Fibroblast of skin of abdomen (primary cell): Measurements from ENCODE around the gene DUSP18. TPM values are rescaled to one million over a fixed set of nuclear protein-coding genes. Genes with fewer than 3 reads are reported as not detected.
"Not testable (repeated sequence)": the region's sequence is repeated elsewhere in the genome, so short reads cannot be mapped to it uniquely, and the experiment has no call there.

Experiments used
- DNase-seq: peaks from one replicate; pipeline ENCODE4 v3.0.0-alpha.2; 2013
- polyA plus RNA-seq, 2 experiments: library from polyadenylated mRNA; unstranded; fragments of 120-200 nt; gene quantifications; one replicate each; pipeline ENCODE4 v1.2.1, GENCODE V29; 2013; ENCODE audit not compliant: insufficient read length in 2 of 2

The DUSP18 gene
- polyA plus RNA-seq (2013, experiment 1 of 2; ENCODE audit: insufficient read length): 6.3 TPM
- polyA plus RNA-seq (2013, experiment 2 of 2; ENCODE audit: insufficient read length): 6.2 TPM

DNA sequence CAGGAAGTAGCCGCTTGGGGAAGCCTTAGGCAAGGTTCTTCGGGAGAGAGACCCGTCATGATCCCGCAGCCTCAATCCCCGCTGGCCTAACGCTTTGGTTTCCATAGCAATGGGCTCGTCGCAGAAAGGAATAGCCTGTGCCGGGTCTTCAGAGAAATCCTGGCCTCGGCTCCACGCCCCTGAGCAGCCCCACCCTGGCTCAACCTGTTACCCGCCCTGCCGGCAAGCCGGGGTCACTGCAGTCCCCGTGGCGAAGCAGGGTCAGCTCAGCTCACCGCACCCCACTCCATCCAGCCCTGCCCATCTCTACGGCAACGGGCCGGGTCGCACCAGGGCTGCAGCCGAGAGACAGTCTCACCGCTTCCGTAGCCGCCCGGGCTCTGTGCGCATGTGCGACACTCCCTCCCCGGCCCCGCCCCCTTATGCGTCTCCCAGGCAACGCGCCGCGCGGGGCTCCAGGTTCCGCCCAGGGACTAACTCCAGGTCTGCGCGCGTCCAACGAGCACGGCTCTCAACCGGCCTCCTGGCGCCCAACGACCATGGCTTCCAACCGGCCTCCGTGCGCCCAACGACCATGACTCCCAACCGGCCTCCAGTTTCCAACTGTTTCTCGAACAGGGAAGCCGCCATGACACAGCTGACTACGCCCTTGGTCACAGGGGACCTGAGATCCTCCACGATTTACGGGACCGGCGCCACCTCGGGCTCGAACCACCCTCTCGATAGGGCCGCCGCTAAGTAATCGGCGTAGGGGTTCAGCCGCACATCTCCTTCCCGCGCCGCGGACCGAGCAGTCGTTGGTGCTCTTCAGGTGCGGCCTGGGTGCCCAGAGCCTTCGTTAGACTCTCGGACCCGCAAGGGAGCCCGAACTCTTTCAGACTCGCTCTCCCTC, at the start of gene DUSP18:
Gene DUSP18 (minus strand): TSS at position 382 of the 892 bp plus-strand sequence. CDS start 3,872 bp downstream, outside the sequence.
- peak; percentile 86 for DNase-seq

DNA sequence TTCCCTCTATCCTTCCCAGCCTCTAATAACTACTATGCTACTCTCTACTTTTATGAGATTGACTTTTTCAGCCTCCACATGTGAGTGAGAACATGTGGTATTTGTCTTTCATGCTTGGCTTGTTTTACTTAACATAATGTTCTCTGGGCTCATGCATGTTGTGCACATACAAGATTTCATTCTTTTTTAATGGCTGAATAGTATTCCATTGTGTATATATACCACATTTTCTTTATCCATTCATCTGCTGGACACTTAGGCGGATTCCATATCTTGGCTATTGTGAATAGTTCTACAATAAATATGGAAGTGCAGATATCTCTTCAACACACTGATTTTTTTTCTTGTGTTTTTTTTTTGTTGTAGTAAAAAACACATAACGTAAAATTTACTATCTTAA, 46.4 kb upstream of the DUSP18 start:
- no peak for DNase-seq

DNA sequence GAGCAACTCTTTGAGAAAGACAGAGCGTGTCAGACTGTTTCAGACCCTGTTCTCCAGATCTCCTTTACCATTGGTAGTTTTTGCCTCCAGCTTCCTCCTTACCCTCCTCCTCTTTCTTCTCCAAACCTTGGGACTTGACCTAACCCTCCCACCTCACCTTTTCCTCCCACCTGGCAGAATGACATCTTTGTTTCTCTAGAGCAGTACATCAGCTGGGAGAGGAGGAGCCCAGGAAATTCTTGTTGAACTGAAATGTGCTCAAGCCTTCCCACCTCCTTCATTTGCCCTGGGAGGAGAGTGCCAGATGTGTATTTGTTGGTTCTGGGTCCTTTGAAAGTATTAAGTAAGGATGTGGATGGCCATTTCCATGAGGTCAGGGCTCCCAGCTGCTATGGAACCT, 44.4 kb upstream of the DUSP18 start:
- DNase-seq: no peak

DNA sequence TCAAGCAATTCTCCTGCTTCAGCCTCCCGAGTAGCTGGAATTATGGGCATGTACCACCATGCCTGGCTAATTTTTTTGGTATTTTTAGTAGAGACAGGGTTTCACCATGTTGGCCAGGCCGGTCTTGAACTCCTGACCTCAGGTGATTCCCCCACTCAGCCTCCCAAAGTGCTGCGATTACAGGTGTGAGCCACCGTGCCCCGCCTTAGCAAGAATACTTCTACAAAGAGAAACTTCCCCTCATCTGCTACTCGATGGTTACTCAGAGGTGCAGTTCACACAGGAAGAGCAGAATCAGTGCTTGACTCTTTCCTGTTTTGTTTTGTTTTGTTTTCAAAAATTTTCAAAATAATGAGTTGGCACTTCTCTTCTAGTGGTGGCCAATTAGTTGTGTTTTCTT, 42.3 kb upstream of the DUSP18 start:
- DNase-seq: not testable (repeated sequence)

DNA sequence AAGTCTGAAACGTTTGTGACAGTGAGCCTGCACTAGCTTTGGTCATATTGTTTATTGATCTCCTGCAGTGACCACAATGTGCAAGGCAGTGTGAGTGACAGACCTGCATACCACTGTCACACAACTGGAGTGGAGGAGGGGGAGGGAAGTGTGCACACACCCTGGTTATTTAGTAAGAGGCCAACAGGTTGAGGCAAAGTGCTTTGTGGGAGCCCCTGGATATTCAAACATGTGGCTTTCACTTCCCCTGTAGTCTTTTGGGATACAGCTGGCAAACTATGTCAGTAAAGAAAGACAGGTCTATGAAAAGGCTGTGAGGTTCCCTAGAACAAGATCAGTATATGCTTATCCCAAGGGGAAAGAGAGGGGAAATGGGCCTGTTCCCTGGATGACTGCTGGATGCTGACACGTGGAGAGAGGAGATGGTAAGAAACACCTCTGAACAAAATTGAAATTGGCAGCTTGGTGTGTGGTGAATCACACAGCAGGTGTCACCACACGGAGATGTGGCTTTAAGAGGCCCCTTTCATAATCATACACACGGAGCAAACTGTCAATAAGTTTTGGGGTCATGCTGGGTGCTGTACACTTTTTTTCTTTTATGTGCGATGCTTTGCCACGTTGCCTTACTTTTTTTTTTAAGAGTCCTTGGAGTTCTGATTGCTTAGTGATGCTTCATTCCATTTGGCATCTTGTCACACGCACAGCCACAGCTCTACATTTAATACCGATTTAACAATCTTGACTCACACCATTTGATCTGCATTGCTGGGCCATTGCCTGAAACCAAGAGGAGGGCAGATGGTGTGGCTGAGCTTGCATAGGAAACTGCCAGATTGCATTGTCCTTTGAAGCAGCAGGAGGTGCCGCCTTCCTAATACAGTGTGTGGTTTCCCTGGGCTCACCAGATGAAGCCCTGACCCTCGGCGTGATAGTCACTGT, 38.3 kb upstream of the DUSP18 start:
- DNase-seq: peak; percentile 89

DNA sequence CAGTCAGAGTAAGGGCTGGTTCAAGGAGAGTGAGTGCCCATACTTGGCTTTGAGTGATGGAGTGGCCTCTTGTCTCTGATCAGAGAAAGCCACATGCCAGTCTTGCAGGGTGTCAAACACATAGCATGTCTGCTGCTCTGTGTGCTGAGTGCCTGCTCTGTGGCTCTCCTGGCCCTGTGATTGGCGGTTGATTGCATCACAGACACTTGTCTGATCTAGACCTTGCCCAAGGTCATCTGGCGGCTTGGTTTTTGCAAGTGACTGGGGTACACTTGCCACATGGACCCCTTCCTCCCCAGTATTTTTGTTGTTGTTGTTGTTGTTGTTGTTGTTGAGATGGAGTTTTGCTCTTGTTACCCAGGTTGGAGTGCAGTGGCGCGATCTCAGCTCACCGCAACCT, 37.3 kb upstream of the DUSP18 start:
- DNase-seq: no peak

DNA sequence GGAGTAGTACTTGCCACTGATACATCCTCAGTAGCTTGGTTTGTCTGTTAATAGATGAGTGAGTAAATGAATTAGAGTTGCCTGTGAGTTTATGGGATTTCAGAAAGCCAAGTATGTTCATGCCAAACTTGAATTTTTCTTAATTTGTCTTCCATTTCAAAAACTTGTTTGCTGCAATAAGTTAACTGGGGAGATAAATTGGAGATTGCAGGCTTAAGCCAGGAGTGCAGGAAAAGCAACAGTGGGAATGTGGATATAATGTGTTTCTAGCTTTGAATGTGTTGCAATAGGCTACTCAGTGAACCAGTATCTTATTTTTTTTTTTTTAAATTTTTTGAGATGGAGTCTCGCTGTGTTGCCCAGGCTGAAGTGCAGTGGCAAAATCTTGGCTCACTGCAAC, 35.2 kb upstream of the DUSP18 start:
- DNase-seq: no peak

DNA sequence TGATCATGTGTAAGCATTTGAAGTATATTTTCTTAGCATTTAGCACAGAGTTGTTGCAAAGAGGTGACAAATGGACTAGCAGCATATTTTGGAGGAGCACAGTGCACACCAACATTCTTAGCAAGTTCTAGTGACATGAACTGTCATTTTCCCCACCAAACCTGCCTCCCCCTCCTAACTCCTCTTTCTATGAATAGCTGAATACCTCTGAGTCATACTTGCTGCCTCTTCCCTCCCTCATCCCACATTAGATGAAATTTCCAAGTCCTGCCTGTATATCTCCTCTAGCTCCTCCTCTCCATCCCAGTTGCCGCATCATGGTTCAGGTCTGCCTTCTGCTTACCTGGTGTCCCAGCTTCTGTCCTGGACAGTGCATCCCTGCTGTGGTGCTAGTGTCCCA, 34.2 kb upstream of the DUSP18 start:
- DNase-seq: peak; percentile 42

DNA sequence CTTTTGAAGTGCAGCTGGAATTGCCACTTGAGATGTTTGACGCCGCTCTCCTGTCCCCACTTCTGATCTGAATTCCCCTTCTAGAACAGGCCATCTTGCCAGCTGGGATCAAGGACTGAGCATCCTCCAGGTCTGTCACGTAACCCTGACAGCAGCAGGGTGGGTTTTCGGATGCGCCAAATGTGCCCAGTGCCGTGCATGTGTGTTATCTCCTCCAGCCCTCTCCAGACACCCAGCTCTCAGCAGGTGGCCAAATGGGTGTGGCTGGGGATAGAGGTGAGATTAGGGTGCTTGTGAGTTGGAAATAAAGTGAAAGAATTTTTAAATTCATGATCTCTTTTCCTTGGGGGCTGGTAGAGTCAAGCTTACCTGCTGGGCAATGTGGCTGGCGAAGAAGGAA, 30.3 kb upstream of the DUSP18 start:
- no peak for DNase-seq

DNA sequence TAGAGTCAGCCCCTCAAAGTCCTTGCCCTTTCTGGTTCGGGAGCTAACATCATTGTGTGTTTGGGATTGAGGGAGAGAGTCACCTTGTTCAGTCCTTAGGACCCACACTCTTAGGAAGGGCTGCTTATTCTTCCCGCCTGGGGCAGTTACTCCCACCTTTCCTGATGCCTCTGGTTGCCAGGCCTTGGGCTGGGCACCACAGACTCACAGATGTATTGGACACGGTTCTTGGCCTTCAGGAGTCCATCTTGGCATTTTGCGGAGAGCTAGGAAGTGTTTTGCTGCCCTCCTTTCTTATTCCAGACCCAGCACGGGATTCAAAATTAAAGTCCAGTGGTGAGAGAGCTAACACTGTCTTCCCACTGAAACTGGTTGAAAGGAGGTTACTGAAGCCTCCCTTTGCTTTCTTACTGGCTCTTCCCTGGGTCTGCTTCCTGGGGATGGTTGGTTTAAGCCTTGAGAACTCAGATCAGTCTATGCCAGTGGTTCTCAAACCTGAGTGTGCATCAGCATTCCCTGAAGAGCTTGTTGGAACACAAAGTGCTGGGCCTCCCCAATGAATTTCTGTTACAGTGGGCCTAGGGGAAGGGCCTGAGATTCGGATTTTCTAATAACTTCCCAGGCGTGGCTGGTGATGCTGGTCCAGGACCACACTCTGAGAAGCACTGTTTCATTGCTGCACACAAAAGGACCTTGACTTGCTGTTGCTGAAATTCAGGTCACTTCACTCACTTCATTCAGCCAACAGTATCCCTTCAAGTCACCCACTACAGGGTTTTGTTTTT, 28.4 kb upstream of the DUSP18 start:
- DNase-seq: no peak

DNA sequence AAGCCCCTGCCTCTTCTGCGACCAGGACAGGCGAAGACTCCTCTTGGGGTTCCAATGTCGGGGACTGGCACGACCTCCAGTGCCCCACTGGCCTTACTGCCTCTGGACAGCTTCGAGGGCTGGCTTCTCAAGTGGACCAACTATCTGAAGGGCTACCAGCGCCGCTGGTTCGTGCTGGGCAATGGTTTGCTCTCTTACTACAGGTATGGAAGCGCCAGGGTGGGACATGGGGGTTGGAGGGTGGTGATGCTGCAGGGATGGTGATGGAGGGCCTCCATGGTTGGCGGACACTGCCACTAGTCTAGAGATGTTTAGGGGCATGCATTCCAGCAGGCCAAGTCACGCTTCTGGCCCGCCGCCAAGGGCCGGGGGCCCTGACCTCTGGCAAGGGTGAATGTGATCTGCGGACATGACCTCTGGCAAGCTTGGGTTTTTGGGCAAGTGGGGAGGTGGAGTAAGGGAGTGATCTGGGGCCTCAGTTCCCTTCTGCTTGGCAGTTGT, 27.7 kb upstream of the DUSP18 start:
- DNase-seq: no peak

DNA sequence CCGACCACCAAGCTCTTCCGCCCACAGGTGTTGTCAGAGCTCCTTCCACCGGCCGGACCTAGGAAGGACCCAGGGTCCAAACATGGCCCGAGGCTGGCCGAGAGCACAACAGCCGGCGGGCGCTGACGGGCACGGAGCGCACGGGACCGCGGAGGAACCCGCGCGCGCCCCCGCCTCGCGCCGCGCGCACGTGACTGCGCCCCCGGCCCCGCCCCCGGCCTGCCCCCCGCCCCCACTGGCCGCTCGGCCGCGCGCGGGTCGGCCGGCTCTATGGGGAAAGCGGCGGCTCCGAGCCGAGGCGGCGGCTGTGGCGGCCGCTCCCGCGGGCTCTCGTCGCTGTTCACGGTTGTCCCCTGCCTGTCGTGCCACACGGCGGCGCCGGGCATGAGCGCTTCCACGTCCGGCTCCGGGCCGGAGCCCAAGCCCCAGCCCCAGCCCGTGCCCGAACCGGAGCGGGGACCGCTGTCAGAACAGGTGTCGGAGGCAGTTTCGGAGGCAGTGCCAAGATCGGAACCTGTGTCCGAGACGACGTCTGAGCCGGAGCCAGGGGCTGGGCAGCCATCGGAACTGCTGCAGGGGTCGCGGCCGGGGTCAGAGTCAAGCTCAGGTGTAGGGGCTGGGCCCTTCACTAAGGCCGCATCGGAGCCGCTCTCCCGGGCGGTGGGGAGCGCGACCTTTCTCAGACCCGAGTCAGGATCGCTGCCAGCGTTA, 27.1 kb upstream of the DUSP18 start, which contains the start of gene OSBP2:
Gene OSBP2 (plus strand): TSS at position 235 of the 711 bp plus-strand sequence. CDS start 36 bp downstream, at position 271.
- DNase-seq: peak; percentile 9

DNA sequence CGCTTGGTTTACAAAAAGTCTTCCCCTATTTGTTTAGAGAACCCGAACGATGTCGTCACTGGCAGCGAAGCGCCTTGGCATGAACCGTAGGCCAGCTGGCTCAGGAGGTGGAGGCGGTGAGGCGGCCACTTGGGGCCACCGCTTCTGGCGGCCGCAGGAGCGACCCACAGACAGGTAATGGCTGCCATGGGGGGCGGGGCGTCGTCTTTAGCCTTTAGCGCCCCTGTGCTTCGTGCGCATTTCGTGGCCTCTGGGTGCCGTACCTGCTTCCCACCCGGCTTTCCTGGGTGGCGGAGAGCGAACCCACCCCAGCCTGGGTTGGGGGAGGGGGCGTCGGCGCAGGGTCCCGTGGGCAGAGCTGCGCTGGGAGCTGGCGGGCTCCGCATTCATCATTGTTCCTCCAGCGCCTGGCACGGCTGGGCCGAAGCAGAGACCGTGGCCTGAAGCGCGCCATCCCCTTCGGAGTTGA, 26.5 kb upstream of the DUSP18 start:
- DNase-seq: peak; percentile 12

DNA sequence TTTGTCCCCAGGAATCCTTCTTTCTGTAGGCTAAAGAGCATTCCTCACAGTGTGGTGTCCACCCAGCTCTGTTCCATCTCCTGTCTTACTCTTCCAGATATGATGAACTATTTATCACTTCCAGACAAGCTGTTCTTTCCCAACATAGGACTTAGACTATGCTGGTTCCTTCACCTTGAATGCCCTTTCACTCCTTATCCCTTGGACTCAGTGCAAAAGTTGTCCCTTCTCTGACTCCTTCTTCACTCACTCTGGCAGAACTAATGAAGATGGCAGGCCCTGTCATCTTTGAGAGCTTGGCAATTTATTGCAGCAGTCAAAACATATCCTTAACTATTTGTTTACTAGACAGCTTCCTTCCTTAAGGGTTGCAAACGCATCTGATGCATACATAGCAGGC, 23.5 kb upstream of the DUSP18 start:
- DNase-seq: no peak

DNA sequence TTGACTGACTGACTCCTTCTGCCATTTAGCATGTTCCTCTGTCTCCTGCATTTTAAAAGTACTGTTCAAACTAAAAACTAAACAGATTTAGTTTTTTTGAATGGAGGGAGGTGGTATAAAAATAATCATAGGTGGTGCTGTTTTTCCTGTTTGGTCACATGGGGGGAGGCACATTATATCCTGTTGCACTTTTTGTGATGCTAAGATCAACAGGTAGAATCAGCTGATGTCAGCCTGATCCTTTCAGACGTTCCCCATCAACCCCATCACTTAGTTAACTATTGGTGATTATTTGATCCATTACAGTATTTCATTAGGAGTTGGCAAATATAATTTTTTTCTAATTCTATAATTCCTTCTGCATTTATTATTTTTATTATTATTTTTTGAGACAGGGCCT, 21.9 kb upstream of the DUSP18 start:
- no peak for DNase-seq

DNA sequence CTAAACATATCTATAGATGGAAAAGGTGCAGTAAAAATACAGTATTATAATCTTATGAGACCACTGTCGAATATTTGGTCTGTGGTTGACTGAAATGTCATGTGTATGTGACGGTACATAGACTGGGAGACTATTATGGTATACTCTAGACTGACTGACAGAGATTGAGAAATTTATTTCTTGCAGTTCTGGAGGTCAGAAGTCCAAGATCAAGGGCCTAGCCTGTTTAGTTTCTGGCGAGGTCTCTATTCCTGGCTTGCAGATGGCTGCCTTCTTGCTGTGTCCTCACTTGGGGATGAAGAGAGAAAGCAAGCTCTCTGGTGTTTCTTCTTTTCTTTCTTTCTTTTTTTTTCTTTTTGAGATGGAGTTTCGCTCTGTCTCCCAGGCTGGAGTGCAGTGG, 19.7 kb upstream of the DUSP18 start:
- no peak for DNase-seq

DNA sequence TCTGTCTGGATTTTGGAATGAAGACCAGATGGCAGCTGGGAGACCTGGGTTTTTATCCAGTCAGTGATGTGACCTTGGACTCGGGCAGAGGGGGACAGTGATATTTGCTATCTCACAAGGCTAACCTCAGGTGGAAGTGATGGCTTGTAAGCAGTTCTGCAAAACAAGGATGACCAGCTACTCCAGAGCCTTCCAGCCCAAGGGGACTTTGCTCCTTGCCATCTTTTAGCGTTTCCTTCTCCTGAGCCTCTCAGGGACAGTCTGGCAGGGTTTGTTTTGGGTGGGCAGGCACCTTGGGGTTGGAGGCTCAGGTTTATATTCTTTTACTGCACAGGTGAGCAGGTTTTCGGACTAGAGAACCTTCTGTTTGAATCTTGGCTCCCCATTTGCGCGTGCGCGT, 17.5 kb upstream of the DUSP18 start:
- DNase-seq: no peak

DNA sequence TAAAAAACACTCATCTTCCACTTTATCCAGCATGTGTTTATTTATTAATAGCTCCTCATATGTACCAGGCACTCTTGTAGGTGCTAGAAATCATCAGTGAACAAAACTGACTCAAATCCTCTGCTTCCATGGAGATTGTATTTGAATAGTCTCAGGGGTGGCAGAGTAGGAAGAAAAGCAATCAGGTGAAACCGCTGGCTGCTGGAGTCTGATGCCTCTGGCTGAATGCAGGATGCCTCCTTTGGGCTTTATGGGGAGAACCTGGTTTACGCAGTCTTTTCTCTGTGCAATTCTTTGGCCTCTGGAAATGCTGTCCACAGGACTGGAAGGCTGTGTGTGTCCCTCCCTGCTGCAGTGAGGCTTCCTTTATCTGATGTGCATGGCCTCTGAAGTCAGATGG, 14.2 kb upstream of the DUSP18 start:
- no peak for DNase-seq

DNA sequence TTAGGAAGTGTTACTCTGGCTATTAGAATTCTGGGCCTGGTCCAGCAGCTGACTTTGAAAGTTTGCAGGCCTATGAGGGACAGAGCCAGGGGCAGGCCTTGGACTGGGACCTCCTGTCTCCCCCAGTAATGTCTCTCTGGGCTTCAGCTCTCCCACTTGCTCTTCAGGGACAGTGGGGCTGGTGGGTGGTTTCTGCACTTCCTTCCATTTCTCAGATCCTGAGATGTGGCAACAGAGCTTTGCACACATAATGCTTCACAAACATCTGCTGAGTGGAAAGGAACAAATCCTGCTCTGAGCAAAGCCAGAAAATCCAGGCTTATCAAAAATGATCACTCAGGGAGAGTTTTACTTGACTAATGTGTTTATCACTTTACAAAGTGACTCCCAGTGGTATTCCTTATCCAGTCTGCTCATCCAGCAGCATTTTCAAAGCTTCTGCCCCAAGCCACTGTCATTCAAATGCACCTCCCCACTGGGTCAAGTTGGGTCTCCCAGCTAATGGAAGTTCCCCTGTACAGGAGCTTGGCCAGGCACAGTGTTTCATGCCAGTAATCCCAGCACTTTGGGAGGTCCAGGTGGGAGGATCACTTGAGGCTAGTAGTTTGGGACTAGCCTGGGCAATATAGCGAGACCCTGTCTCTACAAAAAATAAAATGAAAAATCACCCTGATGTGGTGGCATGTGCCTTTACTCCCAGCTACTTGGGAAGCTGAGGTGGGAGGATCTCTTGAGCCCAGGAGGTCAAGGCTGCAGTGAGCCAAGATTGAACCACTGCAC, 13.5 kb upstream of the DUSP18 start:
- no peak for DNase-seq
